Lower leg skin (tissue), 4 donors: ENCODE measurements around the gene OPTC. TPM values are rescaled to one million over a fixed set of nuclear protein-coding genes. Genes with fewer than 3 reads are reported as not detected.
A peak's percentile ranks its signal among the peaks of the same experiment; 100 is the strongest.

Source experiments
- DNase-seq, 2 donors: peaks; one replicate each; pipeline ENCODE4 v3.0.0-alpha.2; 2019; ENCODE audit warnings: low spot score in 2 of 2
- H3K4me3 ChIP-seq: fragments of 200-600 bp; sonication (generic); 2 replicates; pipeline ENCODE4 v1.5.1; 2017; ENCODE audit warnings: mild to moderate bottlenecking, low read depth; ENCODE audit not compliant: poor library complexity, severe bottlenecking
- POLR2A ChIP-seq, 2 donors: fragments of 450-650 bp; IDR thresholded peaks; one replicate each; pipeline ENCODE4 v1.6.1; 2016 to 2017; ENCODE audit warnings: antibody characterized with exemption in 2 of 2, mild to moderate bottlenecking in 1 of 2, moderate library complexity in 1 of 2
- WGBS, 2 donors: methylation state at CpG; one replicate each; pipeline ENCODE4 v1.1.5; 2018; 5-methylcytosine and 5-hydroxymethylcytosine counted together
- intact Hi-C: fragments of 100-400 bp; cut with DNase I; formaldehyde crosslinking; loops from one replicate; pipeline ENCODE4 v1.15.0; 2023; ENCODE audit warnings: low total_unique reads
- total RNA-seq, 4 donors: library from RNA; depleted of rRNA; stranded (reverse); fragments of >200 nt; gene quantifications; one replicate each; pipeline ENCODE4 v1.1.0, GENCODE V29; 2016
- TF ChIP-seq, protein P1 (sequence below), 3 donors: fragments of 450-650 bp; IDR thresholded peaks; one replicate each; pipeline ENCODE4 v1.5.1; 2016; ENCODE audit warnings: antibody characterized with exemption in 3 of 3, mild to moderate bottlenecking in 3 of 3, moderate library complexity in 2 of 3

Gene OPTC
- total RNA-seq, 4 donors from 2014 or later, result not detected

DNA sequence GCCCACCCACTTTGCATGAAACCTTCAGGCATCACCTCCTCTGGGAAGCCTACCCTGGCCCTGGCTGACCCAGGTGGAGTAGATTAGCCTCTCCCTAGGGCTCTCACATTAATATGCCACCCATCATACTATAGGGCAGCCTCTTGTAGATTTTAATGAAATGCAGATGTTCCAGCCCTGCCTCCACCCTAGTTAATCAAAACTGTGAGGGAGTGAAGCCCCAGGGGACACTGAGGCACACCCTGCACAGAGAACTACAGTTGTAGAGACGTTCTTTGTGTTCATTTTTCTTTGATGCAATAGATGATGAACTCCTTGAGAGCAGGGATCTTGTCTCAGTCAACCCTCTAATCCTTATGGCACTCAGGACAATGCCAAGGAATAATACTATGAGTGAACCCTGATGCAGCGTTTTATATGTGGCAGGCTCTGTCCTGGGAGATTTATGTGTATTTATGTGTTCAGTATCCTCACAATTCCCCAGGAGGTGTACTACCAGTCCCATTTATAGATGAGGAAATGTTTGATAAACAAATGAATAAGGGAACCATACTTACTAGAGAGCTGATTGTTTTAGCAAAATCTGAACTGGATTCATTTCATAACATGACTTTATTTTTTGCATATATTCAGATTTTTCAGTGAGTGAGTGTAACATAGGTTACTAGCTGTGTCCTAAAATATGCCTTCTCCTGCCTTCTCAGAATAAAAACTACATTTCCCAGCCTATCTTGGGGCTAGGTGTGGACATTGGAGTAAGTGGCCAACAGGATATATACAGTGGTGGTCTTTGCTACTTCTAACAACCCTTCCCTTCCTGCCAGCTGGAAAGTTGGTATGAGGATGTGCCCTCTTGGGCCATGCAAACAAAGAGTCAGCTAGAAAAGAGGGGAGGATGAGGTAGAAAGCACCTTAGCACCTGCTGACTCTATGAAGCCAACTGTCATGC is 41.8 kb upstream of the OPTC start:
- DNase-seq, result no peak
- 37 to 41% methylated on average over 2 of the region's 2 CpGs for WGBS, 2 donors
- H3K4me3 ChIP-seq, result no peak overlapping the region
- TF ChIP-seq POLR2A (IDR thresholded peaks at IDR 0.05), result no peak
- TF ChIP-seq, protein P1, sequence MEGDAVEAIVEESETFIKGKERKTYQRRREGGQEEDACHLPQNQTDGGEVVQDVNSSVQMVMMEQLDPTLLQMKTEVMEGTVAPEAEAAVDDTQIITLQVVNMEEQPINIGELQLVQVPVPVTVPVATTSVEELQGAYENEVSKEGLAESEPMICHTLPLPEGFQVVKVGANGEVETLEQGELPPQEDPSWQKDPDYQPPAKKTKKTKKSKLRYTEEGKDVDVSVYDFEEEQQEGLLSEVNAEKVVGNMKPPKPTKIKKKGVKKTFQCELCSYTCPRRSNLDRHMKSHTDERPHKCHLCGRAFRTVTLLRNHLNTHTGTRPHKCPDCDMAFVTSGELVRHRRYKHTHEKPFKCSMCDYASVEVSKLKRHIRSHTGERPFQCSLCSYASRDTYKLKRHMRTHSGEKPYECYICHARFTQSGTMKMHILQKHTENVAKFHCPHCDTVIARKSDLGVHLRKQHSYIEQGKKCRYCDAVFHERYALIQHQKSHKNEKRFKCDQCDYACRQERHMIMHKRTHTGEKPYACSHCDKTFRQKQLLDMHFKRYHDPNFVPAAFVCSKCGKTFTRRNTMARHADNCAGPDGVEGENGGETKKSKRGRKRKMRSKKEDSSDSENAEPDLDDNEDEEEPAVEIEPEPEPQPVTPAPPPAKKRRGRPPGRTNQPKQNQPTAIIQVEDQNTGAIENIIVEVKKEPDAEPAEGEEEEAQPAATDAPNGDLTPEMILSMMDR (IDR thresholded peaks at IDR 0.05), result no peak
- intact Hi-C loops, result no loop called here

DNA sequence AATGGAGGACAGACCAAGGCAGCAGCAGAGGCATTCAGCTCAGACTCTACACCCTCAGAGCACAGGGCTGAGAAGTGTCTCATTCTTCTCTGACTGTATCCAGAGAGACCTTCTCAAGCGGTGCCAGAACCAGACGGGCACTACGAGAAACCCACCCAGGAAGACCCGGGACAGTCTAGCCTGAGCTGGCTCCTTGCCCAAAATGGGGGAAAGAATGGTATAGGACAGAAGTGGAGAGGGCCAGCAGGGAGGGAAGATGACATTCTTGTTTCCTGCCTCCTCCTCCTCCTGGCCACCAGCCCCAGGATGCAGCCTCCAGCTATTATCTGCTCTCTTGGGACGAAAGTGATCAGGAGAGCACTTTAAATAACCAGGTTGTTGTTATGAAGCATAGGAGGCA is 40.9 kb upstream of the OPTC start:
- no peak for TF ChIP-seq POLR2A (IDR thresholded peaks at IDR 0.05)
- TF ChIP-seq, protein P1 (IDR thresholded peaks at IDR 0.05), result no peak
- no peak overlapping the region for H3K4me3 ChIP-seq
- WGBS, 2 donors, result 62 to 64% methylated on average over 5 of the region's 5 CpGs
- DNase-seq, result no peak
- intact Hi-C loops, result no loop called here

DNA sequence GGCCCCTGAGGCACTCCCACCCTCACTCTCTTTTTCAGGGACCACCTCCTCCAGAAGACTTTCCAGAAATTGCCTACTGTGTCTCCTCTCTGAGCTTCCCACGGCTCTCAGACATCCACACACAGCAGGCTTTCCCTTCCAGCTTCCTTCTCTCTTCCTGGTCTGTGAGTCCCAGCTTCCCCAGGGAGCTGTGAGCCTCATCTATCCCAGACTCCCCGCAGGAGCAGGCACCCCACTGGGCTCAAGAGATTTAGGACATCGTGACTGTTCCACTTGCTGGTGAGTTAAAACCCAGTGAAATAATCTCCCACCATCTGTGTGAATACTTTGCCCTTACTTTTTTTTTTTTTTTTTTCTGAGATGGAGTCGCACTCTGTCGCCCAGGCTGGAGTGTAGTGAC is 40.3 kb upstream of the OPTC start:
- DNase-seq, result no peak
- H3K4me3 ChIP-seq, result no peak overlapping the region
- intact Hi-C loops, result no loop called here
- 59% methylated on average over 5 of the region's 5 CpGs for WGBS, 2 donors
- TF ChIP-seq, protein P1 (IDR thresholded peaks at IDR 0.05), result no peak
- TF ChIP-seq POLR2A (IDR thresholded peaks at IDR 0.05), result no peak

DNA sequence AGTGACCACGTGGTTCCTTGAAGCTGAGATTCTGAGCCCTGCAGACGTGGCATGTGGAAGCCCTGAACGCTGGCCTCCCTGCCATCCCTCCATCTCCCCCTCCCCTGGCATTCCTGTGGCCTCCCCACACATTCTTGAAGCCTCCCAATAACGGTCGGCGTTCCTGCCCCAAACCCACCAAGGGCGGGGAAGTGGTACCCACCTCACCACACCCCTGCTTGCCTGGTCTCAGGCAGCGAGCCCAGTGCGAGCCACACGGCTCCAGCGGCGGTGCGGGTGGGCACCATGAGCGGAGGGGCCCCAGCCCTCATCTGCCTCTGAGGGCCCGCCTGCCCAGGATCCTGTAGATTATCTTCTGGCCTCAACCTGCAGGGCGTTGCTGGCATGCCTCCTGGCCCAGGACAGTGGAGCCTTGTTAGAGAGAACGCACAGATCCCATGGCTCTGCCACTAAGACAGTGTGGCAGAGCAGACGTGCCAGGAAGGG is 38.9 kb upstream of the OPTC start:
- no peak overlapping the region for H3K4me3 ChIP-seq
- WGBS, 2 donors, result 75 to 86% methylated on average over 17 to 18 of the region's 18 CpGs
- no peak for TF ChIP-seq POLR2A (IDR thresholded peaks at IDR 0.05)
- TF ChIP-seq, protein P1 (IDR thresholded peaks at IDR 0.05), result no peak
- no peak for DNase-seq
- intact Hi-C loops, result no loop called here

DNA sequence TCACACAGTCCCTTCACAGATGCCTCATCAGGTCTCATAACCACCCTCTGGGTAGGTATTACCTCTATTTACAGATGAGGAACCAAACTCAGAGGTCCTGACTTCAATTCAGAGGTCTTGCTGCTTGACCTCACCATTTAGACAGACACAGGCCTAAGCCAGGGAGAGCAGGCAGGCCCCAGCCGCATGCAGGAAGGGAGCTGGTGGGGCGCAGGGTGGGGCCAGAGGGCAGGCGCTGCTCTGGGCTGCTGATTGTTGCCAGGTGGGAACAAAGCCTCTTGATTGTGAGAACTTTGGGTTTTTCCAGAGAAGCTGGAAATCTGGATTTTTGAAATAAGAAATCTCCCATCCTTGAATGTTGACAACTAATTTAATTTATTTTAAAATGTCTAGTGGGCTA is 38.2 kb upstream of the OPTC start:
- peak in 1 of 2 donors; percentile 85 for DNase-seq
- 60 to 71% methylated on average over 3 of the region's 3 CpGs for WGBS, 2 donors
- H3K4me3 ChIP-seq, result no peak overlapping the region
- intact Hi-C loops, result no loop called here
- TF ChIP-seq, protein P1 (IDR thresholded peaks at IDR 0.05), result no peak
- no peak for TF ChIP-seq POLR2A (IDR thresholded peaks at IDR 0.05)
